ENCODE measurements around the gene UPB1.

GRCh38 chr22:24496234-24496633 is 1.1 kb downstream of the UPB1 start:
- TF ChIP-seq CTCF (IDR thresholded peaks at IDR 0.05): no peak
- no peak for TF ChIP-seq POLR2A (IDR thresholded peaks at IDR 0.05)
